ENCODE data around the gene GSTM4.
A peak's percentile ranks its signal among the peaks of the same experiment; 100 is the strongest.

GSTM4 gene

GRCh38 chr1:109655615-109656519, at the start of gene GSTM4:
GSTM4 (plus strand) TSS chr1:109656099; CDS start chr1:109656390, 291 bp downstream.
- DNase-seq = peak; percentile 91

- no peak for DNase-seq
Measured at GRCh38 chr1:109609881-109610280, 46.0 kb upstream of the GSTM4 start.

GRCh38 chr1:109610609-109611307, 45.1 kb upstream of the GSTM4 start:
- no peak for DNase-seq

GRCh38 chr1:109611308-109611990, 44.5 kb upstream of the GSTM4 start:
- no peak for DNase-seq

- no peak for DNase-seq
Measured at GRCh38 chr1:109613361-109614147, 42.3 kb upstream of the GSTM4 start.

- no peak for DNase-seq
Measured at GRCh38 chr1:109615879-109616278, 40.0 kb upstream of the GSTM4 start.

GRCh38 chr1:109616391-109616790, 39.5 kb upstream of the GSTM4 start:
- no peak for DNase-seq

GRCh38 chr1:109617291-109617801, 38.6 kb upstream of the GSTM4 start:
- DNase-seq = no peak

- no peak for DNase-seq
Measured at GRCh38 chr1:109618661-109619575, 37.0 kb upstream of the GSTM4 start.

- peak; percentile 86 for DNase-seq
Measured at GRCh38 chr1:109619576-109620400, 36.1 kb upstream of the GSTM4 start, which contains the start of the genes AMPD2 and GNAT2. AMPD2 (plus strand) TSS chr1:109619837; CDS start chr1:109621176, 1,339 bp downstream. GNAT2 (minus strand) TSS chr1:109619616; CDS start chr1:109612870, 6,746 bp downstream.

- DNase-seq = peak; percentile 72
Measured at GRCh38 chr1:109620401-109620791, 35.5 kb upstream of the GSTM4 start.

GRCh38 chr1:109620841-109621286, 35.0 kb upstream of the GSTM4 start:
- peak; percentile 95 for DNase-seq

- DNase-seq = no peak
Measured at GRCh38 chr1:109621379-109622136, 34.3 kb upstream of the GSTM4 start.

GRCh38 chr1:109622137-109622892, 33.6 kb upstream of the GSTM4 start:
- no peak for DNase-seq

- DNase-seq = no peak
Measured at GRCh38 chr1:109622895-109623294, 33.0 kb upstream of the GSTM4 start.

- DNase-seq = no peak
Measured at GRCh38 chr1:109623601-109624161, 32.2 kb upstream of the GSTM4 start.

- DNase-seq = peak; percentile 62
Measured at GRCh38 chr1:109624201-109625010, 31.5 kb upstream of the GSTM4 start.

All from eye (tissue), 1 donor.